CD4-positive, alpha-beta T cell (primary cell): ENCODE results near the gene TMEM204. TPM values are rescaled to one million over a fixed set of nuclear protein-coding genes. Genes with fewer than 3 reads are reported as not detected.

Experiments
- ATAC-seq: fragments of 200-7000 bp; cut with Tn5 transposase; one replicate; pipeline ENCODE4 v1.10.0; 2022; ENCODE audit warnings: mild to moderate bottlenecking; ENCODE audit not compliant: poor library complexity
- CTCF ChIA-PET: fragments of 350-600 bp; sonication (Branson Sonifier 250); formaldehyde crosslinking; loops from one replicate; lab custom pipeline; 2021; ENCODE audit warnings: antibody characterized with exemption, inconsistent platforms; lab: Charles Lee
- POLR2A ChIA-PET: fragments of 350-600 bp; sonication (Branson Sonifier 250); formaldehyde crosslinking; loops from one replicate; lab custom pipeline; 2021; ENCODE audit warnings: antibody characterized with exemption, inconsistent platforms; lab: Charles Lee
- DNase-seq, 14 experiments: peaks; one replicate each; pipeline ENCODE4 v3.0.0-alpha.2; 2013 to 2020; ENCODE audit warnings: mixed read lengths in 2 of 14
- H3K27ac ChIP-seq, 2 donors: one replicate each; pipeline versions ENCODE4 v1.5.1 to v1.7.0; 2013; ENCODE audit warnings: low read length in 2 of 2, low read depth in 1 of 2, mild to moderate bottlenecking in 1 of 2
- H3K27me3 ChIP-seq, 2 experiments: 1 replicate in 1 of 2; 2 replicates in 1 of 2; pipeline versions ENCODE4 v1.6.1 to v1.7.0; 2013; ENCODE audit warnings: low read length in 2 of 2, control low read depth in 1 of 2, mild to moderate bottlenecking in 1 of 2, moderate library complexity in 1 of 2; ENCODE audit not compliant: insufficient read depth in 2 of 2, control insufficient read depth in 1 of 2
- H3K36me3 ChIP-seq: one replicate; pipeline ENCODE4 v1.6.1; 2013; ENCODE audit warnings: low read length, control low read depth; ENCODE audit not compliant: insufficient read depth
- H3K4me1 ChIP-seq: one replicate; pipeline ENCODE4 v1.6.1; 2013; ENCODE audit warnings: low read length, control low read depth; ENCODE audit not compliant: insufficient read depth
- H3K4me3 ChIP-seq: one replicate; pipeline ENCODE4 v1.5.1; 2013; ENCODE audit warnings: mild to moderate bottlenecking, low read length, moderate library complexity
- H3K9me3 ChIP-seq, 2 experiments: 1 replicate in 1 of 2; 2 replicates in 1 of 2; pipeline versions ENCODE4 v1.6.1 to v1.7.0; 2013; ENCODE audit warnings: low read length in 2 of 2, mild to moderate bottlenecking in 2 of 2, control low read depth in 1 of 2, moderate library complexity in 1 of 2; ENCODE audit not compliant: control insufficient read depth in 1 of 2, insufficient read depth in 1 of 2
- H3K27ac Mint-ChIP-seq: one replicate; pipeline ENCODE4 v1.8.0; 2020; ENCODE audit warnings: mixed read lengths
- H3K27me3 Mint-ChIP-seq: one replicate; pipeline ENCODE4 v1.8.0; 2021; ENCODE audit warnings: mixed read lengths
- H3K36me3 Mint-ChIP-seq: one replicate; pipeline ENCODE4 v1.8.0; 2021; ENCODE audit warnings: low read depth, mixed read lengths
- H3K4me1 Mint-ChIP-seq: one replicate; pipeline ENCODE4 v1.8.0; 2021; ENCODE audit warnings: low read depth, mixed read lengths
- H3K4me3 Mint-ChIP-seq: one replicate; pipeline ENCODE4 v1.8.0; 2020; ENCODE audit warnings: mild to moderate bottlenecking, mixed read lengths
- H3K9me3 Mint-ChIP-seq: one replicate; pipeline ENCODE4 v1.8.0; 2020; ENCODE audit warnings: mixed read lengths
- intact Hi-C, 2 experiments: fragments of 100-400 bp; cut with DNase I in 1 of 2; cut with micrococcal nuclease in 1 of 2; formaldehyde crosslinking; loops; one replicate each; pipeline versions ENCODE4 v1.15.1 to v1.9.0; 2023 to 2025; cut with DNase I, micrococcal nuclease
- total RNA-seq, 174 experiments: library from RNA in 2 of 174; stranded (reverse) in 2 of 174; gene quantifications; one replicate each; pipeline ENCODE4 v1.2.3 and lab custom pipeline; 2021 to 2026
- TF ChIP-seq, protein P1 (sequence below): fragments of 200-600 bp; IDR thresholded peaks from one replicate; pipeline ENCODE4 v1.8.0; 2022; ENCODE audit warnings: antibody characterized with exemption, mild to moderate bottlenecking

The TMEM204 gene
- total RNA-seq, 2 experiments from 2014 or later: 20.5 to 22.1 TPM

DNA sequence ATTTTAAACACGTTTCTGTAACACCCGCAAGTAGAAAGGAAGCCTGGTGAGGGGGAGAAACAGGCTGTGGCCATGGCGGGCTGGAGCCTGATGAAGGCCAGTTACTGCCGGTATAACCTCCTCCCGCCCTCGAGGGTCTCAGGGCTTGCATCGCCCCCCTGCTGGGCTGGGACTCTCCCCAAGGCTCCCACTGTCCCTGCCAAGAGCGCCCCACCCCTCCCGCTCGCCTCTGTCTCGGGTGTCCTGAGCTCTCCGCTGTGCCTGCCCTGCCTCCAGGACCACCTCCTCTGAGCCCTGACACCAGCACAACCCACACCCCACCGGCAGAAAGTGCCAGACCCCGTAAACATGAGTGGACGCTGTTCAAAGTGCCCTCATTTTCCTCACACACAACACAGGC lies 18.7 kb downstream of the TMEM204 start:
- Mint-ChIP-seq H3K4me1 (peaks cover 58% of the 10 kb centered on the region), H3K9me3 (no peaks in the 10 kb centered on the region), H3K4me3 (no peak overlapping the region), H3K36me3 (peaks cover 91% of the 10 kb centered on the region), H3K27ac (peak overlapping the region; percentile 75), H3K27me3 (no peaks in the 10 kb centered on the region)
- CTCF ChIA-PET: no interaction called here
- Histone ChIP-seq H3K9me3 (no peaks in the 10 kb centered on the region), H3K27me3 (no peaks in the 10 kb centered on the region), H3K4me3 (no peak overlapping the region), H3K27ac (no peak overlapping the region), H3K36me3 (peaks cover 88% of the 10 kb centered on the region), H3K4me1 (peaks cover 60% of the 10 kb centered on the region)
- TF ChIP-seq, protein P1, sequence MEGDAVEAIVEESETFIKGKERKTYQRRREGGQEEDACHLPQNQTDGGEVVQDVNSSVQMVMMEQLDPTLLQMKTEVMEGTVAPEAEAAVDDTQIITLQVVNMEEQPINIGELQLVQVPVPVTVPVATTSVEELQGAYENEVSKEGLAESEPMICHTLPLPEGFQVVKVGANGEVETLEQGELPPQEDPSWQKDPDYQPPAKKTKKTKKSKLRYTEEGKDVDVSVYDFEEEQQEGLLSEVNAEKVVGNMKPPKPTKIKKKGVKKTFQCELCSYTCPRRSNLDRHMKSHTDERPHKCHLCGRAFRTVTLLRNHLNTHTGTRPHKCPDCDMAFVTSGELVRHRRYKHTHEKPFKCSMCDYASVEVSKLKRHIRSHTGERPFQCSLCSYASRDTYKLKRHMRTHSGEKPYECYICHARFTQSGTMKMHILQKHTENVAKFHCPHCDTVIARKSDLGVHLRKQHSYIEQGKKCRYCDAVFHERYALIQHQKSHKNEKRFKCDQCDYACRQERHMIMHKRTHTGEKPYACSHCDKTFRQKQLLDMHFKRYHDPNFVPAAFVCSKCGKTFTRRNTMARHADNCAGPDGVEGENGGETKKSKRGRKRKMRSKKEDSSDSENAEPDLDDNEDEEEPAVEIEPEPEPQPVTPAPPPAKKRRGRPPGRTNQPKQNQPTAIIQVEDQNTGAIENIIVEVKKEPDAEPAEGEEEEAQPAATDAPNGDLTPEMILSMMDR: no peak
- ATAC-seq (no peak), DNase-seq (no peak)
- POLR2A ChIA-PET: no interaction called here
- intact Hi-C loops: no loop called here

DNA sequence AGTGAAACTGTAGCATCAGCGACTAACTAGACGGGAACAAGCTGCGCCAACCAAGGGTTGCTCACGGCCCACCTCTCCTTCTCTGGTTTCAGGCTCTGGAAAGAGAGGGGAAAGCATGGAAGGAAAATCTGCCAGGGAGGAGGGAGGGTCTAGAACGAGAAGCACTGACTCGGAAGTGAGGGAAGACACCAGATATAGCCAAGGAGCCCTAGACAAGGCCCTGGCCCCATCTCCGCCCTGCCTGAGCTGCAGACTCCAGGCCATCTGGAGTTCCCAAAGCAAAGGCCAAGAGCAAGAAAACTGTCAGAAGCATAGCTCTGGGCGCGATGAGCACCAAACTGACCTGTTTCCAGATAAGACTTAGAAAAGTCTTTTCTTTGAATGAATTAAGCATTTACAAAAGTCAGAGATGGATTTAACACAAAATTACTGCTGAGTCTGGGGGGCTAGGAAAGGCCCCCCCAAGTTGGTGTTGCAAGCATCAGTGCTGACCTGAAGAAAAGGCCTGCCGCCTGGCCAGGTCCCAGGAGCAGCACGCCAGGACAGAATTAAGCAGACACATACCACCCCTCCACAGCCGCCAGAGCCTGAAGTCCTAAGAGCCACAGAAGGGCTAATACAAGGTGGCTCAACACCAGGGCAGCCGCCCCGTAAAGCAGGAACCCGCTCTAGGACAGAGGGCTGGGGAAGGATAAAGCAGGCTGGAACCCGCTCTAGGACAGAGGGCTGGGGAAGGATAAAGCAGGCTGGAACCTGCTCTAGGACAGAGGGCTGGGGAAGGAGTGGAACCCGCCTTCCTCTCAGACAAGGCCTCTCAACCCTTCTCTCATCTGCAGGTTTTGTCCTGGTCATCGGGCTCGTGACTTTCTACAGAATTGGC lies 20.7 kb downstream of the TMEM204 start:
- H3K27ac Mint-ChIP-seq: peak overlapping the region; percentile 42
- no peak for ATAC-seq
- no peak overlapping the region for H3K4me3 Mint-ChIP-seq
- Histone ChIP-seq H3K4me3 (no peak overlapping the region), H3K9me3 (no peaks in the 10 kb centered on the region), H3K4me1 (peaks cover 48% of the 10 kb centered on the region), H3K27ac (no peak overlapping the region), H3K27me3 (no peaks in the 10 kb centered on the region), H3K36me3 (peaks cover 79% of the 10 kb centered on the region)
- H3K36me3 Mint-ChIP-seq: peaks cover 80% of the 10 kb centered on the region
- no peaks in the 10 kb centered on the region for H3K27me3 Mint-ChIP-seq
- intact Hi-C loops: no loop called here
- no peak for DNase-seq
- peaks cover 47% of the 10 kb centered on the region for H3K4me1 Mint-ChIP-seq
- no peaks in the 10 kb centered on the region for H3K9me3 Mint-ChIP-seq
- ChIA-PET CTCF (no interaction called here), POLR2A (interaction anchor here (0.8 to 0.9 kb wide), 2 partner anchors 9 to 14 kb away, joined by 3 read pairs; no protein-coding TSS in a partner anchor)
- TF ChIP-seq, protein P1: no peak

DNA sequence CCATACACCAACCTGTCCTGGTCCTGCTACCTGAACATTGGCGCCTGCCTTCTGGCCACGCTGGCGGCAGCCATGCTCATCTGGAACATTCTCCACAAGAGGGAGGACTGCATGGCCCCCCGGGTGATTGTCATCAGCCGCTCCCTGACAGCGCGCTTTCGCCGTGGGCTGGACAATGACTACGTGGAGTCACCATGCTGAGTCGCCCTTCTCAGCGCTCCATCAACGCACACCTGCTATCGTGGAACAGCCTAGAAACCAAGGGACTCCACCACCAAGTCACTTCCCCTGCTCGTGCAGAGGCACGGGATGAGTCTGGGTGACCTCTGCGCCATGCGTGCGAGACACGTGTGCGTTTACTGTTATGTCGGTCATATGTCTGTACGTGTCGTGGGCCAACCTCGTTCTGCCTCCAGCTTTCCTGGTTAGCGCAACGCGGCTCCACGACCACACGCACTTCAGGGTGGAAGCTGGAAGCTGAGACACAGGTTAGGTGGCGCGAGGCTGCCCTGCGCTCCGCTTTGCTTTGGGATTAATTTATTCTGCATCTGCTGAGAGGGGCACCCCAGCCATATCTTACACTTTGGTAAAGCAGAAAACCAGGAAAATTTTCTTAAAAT lies 21.5 kb downstream of the TMEM204 start:
- intact Hi-C loops: no loop called here
- H3K27ac ChIP-seq: no peak overlapping the region
- Mint-ChIP-seq H3K27ac (peak overlapping the region; percentile 63), H3K4me3 (no peak overlapping the region), H3K9me3 (no peaks in the 10 kb centered on the region), H3K27me3 (no peaks in the 10 kb centered on the region), H3K4me1 (peaks cover 50% of the 10 kb centered on the region), H3K36me3 (peaks cover 72% of the 10 kb centered on the region)
- ATAC-seq (no peak), DNase-seq (no peak)
- TF ChIP-seq, protein P1: no peak
- no peaks in the 10 kb centered on the region for H3K27me3 ChIP-seq
- no peak overlapping the region for H3K4me3 ChIP-seq
- H3K36me3 ChIP-seq: peaks cover 72% of the 10 kb centered on the region
- CTCF ChIA-PET: no interaction called here
- H3K9me3 ChIP-seq: no peaks in the 10 kb centered on the region
- H3K4me1 ChIP-seq: peaks cover 49% of the 10 kb centered on the region
- POLR2A ChIA-PET: no interaction called here
